Fibroblast of mammary gland (primary cell): ENCODE measurements around the gene HAS3.

Experiments
- DNase-seq: peaks from one replicate; pipeline ENCODE4 v3.0.0-alpha.2; 2010; ENCODE audit warnings: low read depth
- H3K4me3 ChIP-seq: 2 replicates; pipeline ENCODE4 v1.5.1; 2011; ENCODE audit warnings: low read depth, mild to moderate bottlenecking, low read length, moderate library complexity; ENCODE audit not compliant: control insufficient read depth
- TF ChIP-seq, protein P1 (sequence below): conservative IDR thresholded peaks from 2 replicates; pipeline ENCODE4 v1.5.1; 2011; ENCODE audit warnings: low read depth, low read length, inconsistent platforms; ENCODE audit not compliant: control insufficient read depth, insufficient read depth

HAS3 gene

GRCh38 chr16:69115837-69116236 lies 10.4 kb downstream of the HAS3 start:
- TF ChIP-seq, protein P1, sequence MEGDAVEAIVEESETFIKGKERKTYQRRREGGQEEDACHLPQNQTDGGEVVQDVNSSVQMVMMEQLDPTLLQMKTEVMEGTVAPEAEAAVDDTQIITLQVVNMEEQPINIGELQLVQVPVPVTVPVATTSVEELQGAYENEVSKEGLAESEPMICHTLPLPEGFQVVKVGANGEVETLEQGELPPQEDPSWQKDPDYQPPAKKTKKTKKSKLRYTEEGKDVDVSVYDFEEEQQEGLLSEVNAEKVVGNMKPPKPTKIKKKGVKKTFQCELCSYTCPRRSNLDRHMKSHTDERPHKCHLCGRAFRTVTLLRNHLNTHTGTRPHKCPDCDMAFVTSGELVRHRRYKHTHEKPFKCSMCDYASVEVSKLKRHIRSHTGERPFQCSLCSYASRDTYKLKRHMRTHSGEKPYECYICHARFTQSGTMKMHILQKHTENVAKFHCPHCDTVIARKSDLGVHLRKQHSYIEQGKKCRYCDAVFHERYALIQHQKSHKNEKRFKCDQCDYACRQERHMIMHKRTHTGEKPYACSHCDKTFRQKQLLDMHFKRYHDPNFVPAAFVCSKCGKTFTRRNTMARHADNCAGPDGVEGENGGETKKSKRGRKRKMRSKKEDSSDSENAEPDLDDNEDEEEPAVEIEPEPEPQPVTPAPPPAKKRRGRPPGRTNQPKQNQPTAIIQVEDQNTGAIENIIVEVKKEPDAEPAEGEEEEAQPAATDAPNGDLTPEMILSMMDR: no peak
- no peak overlapping the region for H3K4me3 ChIP-seq
- DNase-seq: no peak

DNA sequence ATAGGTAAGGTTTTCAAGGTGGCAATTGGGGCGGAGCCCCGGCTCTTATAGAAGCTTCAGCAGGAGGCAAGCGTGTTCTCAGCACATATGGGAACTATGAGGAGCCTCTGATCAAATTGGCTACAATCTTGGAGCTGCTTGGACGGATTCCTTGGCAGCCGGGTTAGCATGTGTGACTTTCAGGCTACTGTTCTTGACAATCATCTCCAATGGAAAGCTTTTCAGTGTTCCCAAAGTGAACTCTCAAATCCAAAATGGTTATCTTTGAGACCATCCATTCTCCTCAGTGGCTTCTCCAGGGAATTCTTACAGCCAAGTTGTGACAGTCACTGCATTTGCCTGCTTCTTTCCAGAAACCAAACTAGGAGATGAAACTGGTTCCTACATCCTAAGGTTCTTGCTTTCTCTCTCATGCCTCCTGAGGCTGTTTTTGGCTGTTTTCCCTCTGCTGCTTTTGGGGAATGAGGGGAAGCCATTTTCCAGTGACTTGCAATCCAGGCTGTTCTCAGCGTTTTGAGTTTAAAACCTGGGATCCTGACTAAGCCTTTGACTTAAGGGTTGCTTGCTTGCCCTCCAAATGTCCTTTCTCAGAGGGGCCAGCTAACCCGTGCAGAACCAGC lies 10.9 kb downstream of the HAS3 start:
- TF ChIP-seq, protein P1: no peak
- no peak for DNase-seq
- H3K4me3 ChIP-seq: no peak overlapping the region

DNA sequence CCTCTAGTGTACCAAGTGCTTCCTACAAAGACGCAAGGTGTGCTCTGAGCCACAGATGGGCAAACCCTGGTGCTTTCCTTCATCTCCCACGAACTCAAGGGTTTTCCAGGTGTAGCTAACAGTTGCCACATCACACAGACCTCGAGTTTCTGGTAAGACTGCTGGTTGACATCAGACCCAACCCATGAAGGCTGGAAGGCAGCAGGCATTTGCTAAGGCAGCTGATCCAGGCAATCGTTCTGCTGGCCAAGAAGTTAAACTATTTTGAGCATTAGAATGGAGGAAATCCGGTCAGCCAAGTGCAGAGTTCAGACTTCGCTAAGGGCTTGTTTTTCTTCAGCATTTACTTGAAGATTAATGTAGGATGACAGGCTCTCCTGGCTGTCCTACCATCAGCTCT lies 11.5 kb downstream of the HAS3 start:
- TF ChIP-seq, protein P1: no peak
- no peak for DNase-seq
- no peak overlapping the region for H3K4me3 ChIP-seq

- TF ChIP-seq, protein P1: no peak
- no peak overlapping the region for H3K4me3 ChIP-seq
Observed at GRCh38 chr16:69118468-69118867, 13.0 kb downstream of the HAS3 start.

GRCh38 chr16:69118994-69119393 lies 13.5 kb downstream of the HAS3 start:
- TF ChIP-seq, protein P1: no peak
- no peak for DNase-seq
- no peak overlapping the region for H3K4me3 ChIP-seq

More at GRCh38 chr16:69118468-69118867, 13.0 kb downstream of the HAS3 start:
- DNase-seq: no peak

DNA sequence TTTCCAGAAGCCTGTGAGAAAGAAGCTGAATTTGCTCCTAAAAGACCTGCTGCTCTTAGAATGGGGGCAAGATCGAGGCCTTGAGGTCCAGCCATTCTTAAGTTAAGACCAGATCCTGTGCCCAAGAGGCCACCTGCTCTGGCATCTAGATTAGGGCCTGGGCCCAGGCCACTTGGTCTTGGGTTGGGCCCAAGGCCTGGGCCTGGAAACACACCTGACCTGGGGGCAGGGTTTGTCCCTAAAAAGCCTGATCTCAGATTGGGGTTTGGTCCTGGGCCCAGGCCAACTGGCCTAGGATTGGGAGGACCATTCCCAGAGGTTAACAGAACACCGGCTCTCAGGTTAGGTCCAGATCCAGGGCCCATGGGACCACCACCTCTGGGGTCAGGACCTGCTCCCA lies 14.1 kb downstream of the HAS3 start:
- TF ChIP-seq, protein P1: no peak
- no peak for DNase-seq
- no peak overlapping the region for H3K4me3 ChIP-seq
